Measurements from ENCODE around the gene RPRD1B. TPM values are rescaled to one million over a fixed set of nuclear protein-coding genes. Genes with fewer than 3 reads are reported as not detected.

RPRD1B gene
- total RNA-seq (2012; rRNA removed) (8.4 and 9.2 TPM in 2 replicates), polyA plus RNA-seq (2012; rRNA removed) (7.8 and 9.9 TPM in 2 replicates), Bru-seq, nascent RNA (percentile 89 among the genes with signal in this experiment), BruChase-seq, experiment 1, labeled RNA remaining after a 6-hour chase (percentile 84 among the genes with signal in this experiment), BruChase-seq, experiment 2, labeled RNA remaining after a 2-hour chase (percentile 90 among the genes with signal in this experiment)
- 3.4 and 3.9 TPM in 2 replicates for polyA plus RNA-seq (2012; cell fraction: cytosol; rRNA removed)
- polyA plus RNA-seq (2012; cell fraction: nucleus; rRNA removed; ENCODE audit: low replicate concordance) = 5.4 and 21.8 TPM in 2 replicates
- long read RNA-seq, transcript RPRD1B-201 (7 exons, 3,874 nt) = major isoform, 12 of 14 reads
- long read RNA-seq, partial matches to known transcripts = 0 of 14 reads
- long read RNA-seq, other reads (novel, unspliced or antisense) = 2 of 14 reads

- Histone ChIP-seq H3K4me1 (ENCODE audit: control insufficient read depth, insufficient read depth, low read length) (peaks cover 6% of the 10 kb centered on the region), H3K27ac (ENCODE audit: insufficient read depth, low read length) (peak within 1 kb of the TSS; percentile 96), H3K4me3 (ENCODE audit: insufficient read depth, low read depth, low read length) (peak within 1 kb of the TSS; percentile 85), H3K9ac (ENCODE audit: low read depth, low read length) (peak within 1 kb of the TSS; percentile 98), H2BK20ac (ENCODE audit: low read depth, low read length) (no peak within 1 kb of the TSS), H2AK5ac (ENCODE audit: low read depth, low read length) (peak within 1 kb of the TSS; percentile 87), H3K18ac (ENCODE audit: low read depth, low read length) (peak within 1 kb of the TSS; percentile 68), H3K36me3 (ENCODE audit: control insufficient read depth, insufficient read depth, low read length) (peaks cover 11% of the 10 kb centered on the region), H2AK9ac (replicated peaks; ENCODE audit: low read depth, low read length, poor library complexity) (peak within 1 kb of the TSS; percentile 95), H2BK5ac (ENCODE audit: low read depth, low read length, poor library complexity, severe bottlenecking) (peak within 1 kb of the TSS; percentile 87), H3K4me2 (ENCODE audit: low read depth, low read length) (peak within 1 kb of the TSS; percentile 99), H3K4ac (ENCODE audit: low read depth, low read length) (peak within 1 kb of the TSS; percentile 90), H3K27me3 (ENCODE audit: control insufficient read depth, insufficient read depth, low read length) (no peaks in the 10 kb centered on the region), H2BK15ac (ENCODE audit: low read depth, low read length) (peak within 1 kb of the TSS; percentile 61; the same call in 1 of the 3 replicates), H3K79me1 (ENCODE audit: low read depth in 1 of 2, low read length in 2 of 2) (peaks cover 45 to 76% of the 10 kb centered on the region in 2 experiments), H4K20me1 (ENCODE audit: insufficient read depth, low read length) (peaks cover 7% of the 10 kb centered on the region; the same call in 1 of the 2 replicates), H2AFZ (replicated peaks; ENCODE audit: low read length, poor library complexity) (peak within 1 kb of the TSS; percentile 97), H3K56ac (ENCODE audit: extremely low read depth, insufficient read depth, low read length) (peak within 1 kb of the TSS; percentile 86), H4K5ac (ENCODE audit: low read depth, low read length) (peak within 1 kb of the TSS; percentile 92), H4K91ac (ENCODE audit: insufficient read depth, low read depth, low read length) (peak within 1 kb of the TSS; percentile 90), H3K23ac (ENCODE audit: low read depth, low read length) (peak within 1 kb of the TSS; percentile 80), H3K9me1 (ENCODE audit: insufficient read depth, low read length) (peaks cover 11% of the 10 kb centered on the region), H4K8ac (ENCODE audit: low read depth in 2 of 2, low read length in 2 of 2) (peak within 1 kb of the TSS; percentile 95 to 99), H2BK120ac (ENCODE audit: low read depth, low read length) (peak within 1 kb of the TSS; percentile 83), H3K14ac (replicated peaks; ENCODE audit: low read depth, low read length) (peak within 1 kb of the TSS; percentile 87), H3K9me3 (ENCODE audit: control insufficient read depth, insufficient read depth, low read length) (no peaks in the 10 kb centered on the region)
- ChIA-PET CTCF (no interaction called here), POLR2A (ENCODE audit: unreplicated experiment) (interaction anchor here (0.5 to 0.6 kb wide), 2 partner anchors 15 to 52 kb away, joined by 3 to 6 read pairs; no protein-coding TSS in a partner anchor)
- TF ChIP-seq NFE2L2 (IDR thresholded peaks at IDR 0.05; ENCODE audit: low read depth, low read length) = no peak
- TF ChIP-seq SMC3 (IDR thresholded peaks at IDR 0.05; ENCODE audit: low read depth, low read length) = no peak
- TF ChIP-seq CHD1 (IDR thresholded peaks at IDR 0.05; ENCODE audit: low read depth, low read length) = no peak
- peak; percentile 66; the same call in 1 of the 2 replicates for TF ChIP-seq MAZ (IDR thresholded peaks at IDR 0.05; ENCODE audit: borderline replicate concordance, low read depth, low read length)
- TF ChIP-seq RCOR1 (IDR thresholded peaks at IDR 0.05; ENCODE audit: insufficient replicate concordance, low read length) = no peak
- 0 out of 2 replicates have a peak, but pooled peaks have one; percentile 57 for TF ChIP-seq ELK1 (IDR thresholded peaks at IDR 0.05; ENCODE audit: borderline replicate concordance, low read depth, low read length)
- peak; percentile 84 for TF ChIP-seq POLR2A (IDR thresholded peaks at IDR 0.05; ENCODE audit: low read depth, low read length)
- 0 out of 2 replicates have a peak, but pooled peaks have one; percentile 11 for TF ChIP-seq RAD21 (IDR thresholded peaks at IDR 0.05; ENCODE audit: low read length)
- TF ChIP-seq MXI1 (IDR thresholded peaks at IDR 0.05; ENCODE audit: borderline replicate concordance, low read depth, low read length) = peak; percentile 100
- in situ Hi-C loops (cut with MboI; ENCODE audit: low sequenced_read_pairs) = no loop called here
- DNase-seq (peak; percentile 84), ATAC-seq (ENCODE audit: low read depth) (peak; percentile 92)
- intact Hi-C loops (cut with micrococcal nuclease) = no loop called here
- TSS peak; percentile 45 for BruUV-seq (replicated peaks)
- WGBS, 2 experiments (ENCODE audit: extremely low coverage in 2 of 2, insufficient read length in 1 of 2) = 0% methylated on average over 41 of the region's 69 CpGs; no CpG with 5 or more reads in 1 of the 2 experiments
- dilution Hi-C loops (cut with HindIII; ENCODE audit: low sequenced_read_pairs, unreplicated experiment) = no loop called here
These were observed at the start of gene RPRD1B, which contains the start of gene TTI1 for GRCh38 chr20:38033330-38034107. Gene RPRD1B (plus strand): TSS chr20:38033746. CDS start chr20:38033948, 202 bp downstream. Gene TTI1 (minus strand): TSS chr20:38033456. CDS start chr20:38013816, 19,640 bp downstream.

Data from IMR-90 (cell line).